Gastroesophageal sphincter (tissue), 4 donors: ENCODE data around the gene CHD1. TPM values are rescaled to one million over a fixed set of nuclear protein-coding genes. Genes with fewer than 3 reads are reported as not detected.

Experiments
- ATAC-seq: fragments of 150-250 bp; one replicate; pipeline ENCODE4 v1.9.1; 2016; ENCODE audit warnings: mild to moderate bottlenecking, moderate library complexity
- H3K27ac ChIP-seq, 4 donors: fragments of 200-600 bp; sonication (generic) in 3 of 4; 1 replicate in 3 of 4; 2 replicates in 1 of 4; pipeline ENCODE4 v1.5.1; 2016 to 2019
- H3K27me3 ChIP-seq: fragments of 200-600 bp; sonication (generic); one replicate; pipeline ENCODE4 v1.5.1; 2019
- H3K36me3 ChIP-seq, 2 donors: fragments of 200-600 bp; sonication (generic); one replicate each; pipeline ENCODE4 v1.5.1; 2019; ENCODE audit warnings: control low read depth in 1 of 2
- H3K4me1 ChIP-seq, 3 donors: fragments of 200-600 bp; sonication (generic); 1 replicate in 2 of 3; 2 replicates in 1 of 3; pipeline ENCODE4 v1.5.1; 2016 to 2019; ENCODE audit warnings: control low read depth in 2 of 3
- H3K4me3 ChIP-seq, 2 donors: fragments of 200-600 bp; sonication (generic); one replicate each; pipeline ENCODE4 v1.5.1; 2019; ENCODE audit warnings: mild to moderate bottlenecking in 1 of 2, moderate library complexity in 1 of 2
- H3K9me3 ChIP-seq, 3 donors: fragments of 200-600 bp; sonication (generic); one replicate each; pipeline ENCODE4 v1.5.1; 2017 to 2019; ENCODE audit warnings: control low read depth in 2 of 3
- EP300 ChIP-seq: sonication (generic); formaldehyde crosslinking; IDR thresholded peaks from one replicate; pipeline ENCODE4 v1.6.1; 2017; ENCODE audit warnings: antibody characterized with exemption, mild to moderate bottlenecking
- POLR2A ChIP-seq, 2 donors: fragments of 450-650 bp; IDR thresholded peaks; one replicate each; pipeline ENCODE4 v1.6.1; 2017; ENCODE audit warnings: antibody characterized with exemption in 2 of 2, mild to moderate bottlenecking in 2 of 2, moderate library complexity in 1 of 2
- POLR2AphosphoS5 ChIP-seq: sonication (generic); formaldehyde crosslinking; IDR thresholded peaks from one replicate; pipeline ENCODE4 v1.6.1; 2017; ENCODE audit warnings: antibody characterized with exemption
- WGBS, 2 donors: methylation state at CpG; one replicate each; pipeline ENCODE4 v1.1.5; 2018; ENCODE audit warnings: low coverage in 1 of 2; 5-methylcytosine and 5-hydroxymethylcytosine counted together
- total RNA-seq, 4 donors: library from RNA; depleted of rRNA; stranded (reverse); fragments of >200 nt; gene quantifications; one replicate each; pipeline ENCODE4 v1.1.0, GENCODE V29; 2016
- TF ChIP-seq, protein P1 (sequence below), 4 experiments: fragments of 200-600 bp in 2 of 4; fragments of 450-650 bp in 2 of 4; sonication (generic) in 1 of 4; IDR thresholded peaks; one replicate each; pipeline ENCODE4 v1.5.1; 2017 to 2019; ENCODE audit warnings: antibody characterized with exemption in 4 of 4, mild to moderate bottlenecking in 2 of 4, moderate library complexity in 2 of 4

The CHD1 gene
- total RNA-seq, 4 donors from 2014 or later: 22.7 to 58.1 (median 48.2) TPM

- Histone ChIP-seq H3K4me1 (no peaks in the 10 kb centered on the region), H3K27me3 (no peaks in the 10 kb centered on the region), H3K9me3 (no peaks in the 10 kb centered on the region), H3K4me3 (no peak overlapping the region), H3K36me3 (no peaks in the 10 kb centered on the region), H3K27ac (no peak overlapping the region)
- ATAC-seq: no peak
- TF ChIP-seq POLR2A (IDR thresholded peaks at IDR 0.05) (no peak), EP300 (no peak), POLR2AphosphoS5 (no peak)
- TF ChIP-seq, protein P1, sequence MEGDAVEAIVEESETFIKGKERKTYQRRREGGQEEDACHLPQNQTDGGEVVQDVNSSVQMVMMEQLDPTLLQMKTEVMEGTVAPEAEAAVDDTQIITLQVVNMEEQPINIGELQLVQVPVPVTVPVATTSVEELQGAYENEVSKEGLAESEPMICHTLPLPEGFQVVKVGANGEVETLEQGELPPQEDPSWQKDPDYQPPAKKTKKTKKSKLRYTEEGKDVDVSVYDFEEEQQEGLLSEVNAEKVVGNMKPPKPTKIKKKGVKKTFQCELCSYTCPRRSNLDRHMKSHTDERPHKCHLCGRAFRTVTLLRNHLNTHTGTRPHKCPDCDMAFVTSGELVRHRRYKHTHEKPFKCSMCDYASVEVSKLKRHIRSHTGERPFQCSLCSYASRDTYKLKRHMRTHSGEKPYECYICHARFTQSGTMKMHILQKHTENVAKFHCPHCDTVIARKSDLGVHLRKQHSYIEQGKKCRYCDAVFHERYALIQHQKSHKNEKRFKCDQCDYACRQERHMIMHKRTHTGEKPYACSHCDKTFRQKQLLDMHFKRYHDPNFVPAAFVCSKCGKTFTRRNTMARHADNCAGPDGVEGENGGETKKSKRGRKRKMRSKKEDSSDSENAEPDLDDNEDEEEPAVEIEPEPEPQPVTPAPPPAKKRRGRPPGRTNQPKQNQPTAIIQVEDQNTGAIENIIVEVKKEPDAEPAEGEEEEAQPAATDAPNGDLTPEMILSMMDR (IDR thresholded peaks at IDR 0.05): no peak
- WGBS, 2 donors: 95 to 100% methylated on average over 1 to 3 of the region's 3 CpGs
Measured at GRCh38 chr5:98843481-98843880, 85.3 kb downstream of the CHD1 start.

DNA sequence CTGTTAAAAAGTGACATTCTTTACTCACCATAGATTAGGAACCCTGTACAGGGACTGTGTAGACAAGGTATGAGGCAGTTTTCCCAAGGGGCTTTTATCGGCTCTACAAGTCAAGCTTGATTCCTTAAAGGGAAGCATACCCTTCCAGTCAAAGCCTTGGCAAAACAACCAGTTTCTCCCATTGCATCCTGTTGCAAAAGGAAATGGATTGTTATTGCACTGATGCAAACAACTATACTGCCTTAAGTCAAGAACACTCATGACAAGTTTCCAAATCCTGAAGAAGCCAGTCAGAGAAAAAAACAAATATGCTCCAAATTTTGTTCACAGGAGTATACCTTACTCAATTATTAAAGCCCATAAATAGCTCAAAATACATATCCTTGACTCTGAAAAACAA, 87.9 kb downstream of the CHD1 start:
- H3K9me3 ChIP-seq: no peaks in the 10 kb centered on the region
- TF ChIP-seq POLR2A (IDR thresholded peaks at IDR 0.05): no peak
- no peak for TF ChIP-seq POLR2AphosphoS5
- TF ChIP-seq, protein P1 (IDR thresholded peaks at IDR 0.05): no peak
- H3K27ac ChIP-seq: no peak overlapping the region
- no peaks in the 10 kb centered on the region for H3K4me1 ChIP-seq
- H3K4me3 ChIP-seq: no peak overlapping the region
- no peaks in the 10 kb centered on the region for H3K36me3 ChIP-seq
- WGBS, 2 donors: 70% methylated on average over 1 of the region's 1 CpG; no CpG with 5 or more reads in 1 of the 2 donors
- no peak for ATAC-seq
- no peaks in the 10 kb centered on the region for H3K27me3 ChIP-seq

DNA sequence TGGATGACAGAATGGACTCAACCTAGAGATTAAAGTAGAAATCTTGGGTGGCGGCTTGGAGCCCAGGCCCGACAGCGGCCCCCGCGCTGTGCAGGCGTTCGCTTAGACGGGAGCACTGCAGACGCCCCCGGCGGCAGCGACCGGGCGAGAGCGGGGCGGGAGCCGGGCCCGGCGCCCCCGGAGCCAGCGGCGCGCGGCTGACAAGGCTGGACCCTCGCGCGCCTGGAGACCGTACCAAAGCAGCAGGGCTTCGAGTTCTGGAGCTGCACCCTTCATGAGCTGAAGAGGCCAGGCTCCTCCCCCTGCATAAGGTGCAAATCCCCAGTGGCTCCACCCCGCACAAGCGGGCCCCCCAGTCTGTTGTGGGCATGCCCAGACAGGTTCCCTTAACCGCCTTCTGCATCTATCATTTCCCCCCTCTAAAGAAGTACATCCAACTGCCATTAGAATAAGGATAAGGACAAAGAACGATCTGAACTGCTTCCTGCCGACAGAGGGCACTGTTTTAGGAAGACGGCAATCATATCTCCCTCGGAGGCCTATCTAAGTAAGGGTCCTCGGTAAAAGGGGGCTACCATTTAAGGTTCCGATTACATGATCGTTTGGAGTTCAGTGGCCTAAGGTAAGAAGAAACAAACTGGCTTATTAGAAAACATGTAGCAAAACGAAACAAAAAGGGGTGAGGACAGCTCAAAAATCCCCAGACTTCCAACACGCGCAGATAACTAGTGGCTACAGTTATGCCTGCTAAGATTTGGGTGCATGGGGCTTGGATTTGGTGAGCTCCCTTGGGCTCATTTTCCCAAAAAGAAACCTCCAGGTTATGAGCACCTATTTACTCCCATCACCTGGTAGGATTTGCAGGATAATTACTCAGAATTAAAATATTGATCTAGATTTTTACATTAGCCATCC, 89.1 kb downstream of the CHD1 start:
- Histone ChIP-seq H3K27ac (no peak overlapping the region), H3K4me1 (no peaks in the 10 kb centered on the region), H3K27me3 (no peaks in the 10 kb centered on the region), H3K9me3 (no peaks in the 10 kb centered on the region), H3K36me3 (no peaks in the 10 kb centered on the region), H3K4me3 (peak overlapping the region; percentile 9 to 29)
- TF ChIP-seq, protein P1 (IDR thresholded peaks at IDR 0.05): peak in 1 of 4 experiments; percentile 31
- TF ChIP-seq EP300: no peak
- 80 to 92% methylated on average over 4 to 5 of the region's 42 CpGs for WGBS, 2 donors
- ATAC-seq: no peak

- ATAC-seq: no peak
- WGBS, 2 donors: 76 to 80% methylated on average over 3 to 5 of the region's 5 CpGs
- no peak overlapping the region for H3K27ac ChIP-seq
- no peaks in the 10 kb centered on the region for H3K36me3 ChIP-seq
- no peak overlapping the region for H3K4me3 ChIP-seq
- no peaks in the 10 kb centered on the region for H3K9me3 ChIP-seq
- H3K27me3 ChIP-seq: no peaks in the 10 kb centered on the region
- H3K4me1 ChIP-seq: no peaks in the 10 kb centered on the region
- TF ChIP-seq, protein P1 (IDR thresholded peaks at IDR 0.05): no peak
- no peak for TF ChIP-seq POLR2AphosphoS5
- TF ChIP-seq POLR2A (IDR thresholded peaks at IDR 0.05): no peak
- no peak for TF ChIP-seq EP300
Measured at GRCh38 chr5:98836175-98836574, 92.6 kb downstream of the CHD1 start.
